G401.6 (cell line): ENCODE measurements around the gene RPS19.
A peak's percentile ranks its signal among the peaks of the same experiment; 100 is the strongest.
"Not testable (repeated sequence)": the region's sequence is repeated elsewhere in the genome, so short reads cannot be mapped to it uniquely, and the experiment has no call there.

Source experiments
- FAIRE-seq: peaks from 2 replicates; lab custom pipeline; 2012; peaks lifted over from hg19 to GRCh38; lab: Jason Lieb, UNC

Gene RPS19

GRCh38 chr19:41860419-41861115 lies 512 bp downstream of the RPS19 start:
- FAIRE-seq, result no peak

- no peak for FAIRE-seq
These were observed 1.2 kb downstream of the RPS19 start for GRCh38 chr19:41861116-41861768.

GRCh38 chr19:41861846-41862245 lies 1.8 kb downstream of the RPS19 start:
- FAIRE-seq, result no peak

GRCh38 chr19:41862445-41862986 lies 2.5 kb downstream of the RPS19 start:
- FAIRE-seq, result no peak

GRCh38 chr19:41863209-41863931 lies 3.3 kb downstream of the RPS19 start:
- no peak for FAIRE-seq

GRCh38 chr19:41864374-41864773 lies 4.3 kb downstream of the RPS19 start:
- no peak for FAIRE-seq

- FAIRE-seq, result no peak
These were observed 6.2 kb downstream of the RPS19 start for GRCh38 chr19:41866284-41866683.

- no peak for FAIRE-seq
These were observed 8.3 kb downstream of the RPS19 start for GRCh38 chr19:41868120-41868988.

GRCh38 chr19:41868989-41869300 lies 8.9 kb downstream of the RPS19 start:
- FAIRE-seq, result no peak

- no peak for FAIRE-seq
These were observed 9.4 kb downstream of the RPS19 start for GRCh38 chr19:41869374-41869955.

GRCh38 chr19:41870401-41870873 lies 10.4 kb downstream of the RPS19 start:
- FAIRE-seq, result peak; percentile 97

GRCh38 chr19:41871573-41872383 lies 11.7 kb downstream of the RPS19 start:
- peak; percentile 72 for FAIRE-seq

- FAIRE-seq, result no peak
These were observed 12.3 kb downstream of the RPS19 start for GRCh38 chr19:41872384-41872774.

- peak; percentile 98 for FAIRE-seq
These were observed 13.0 kb downstream of the RPS19 start for GRCh38 chr19:41872775-41873647.

- FAIRE-seq, result not testable (repeated sequence)
These were observed 15.9 kb downstream of the RPS19 start for GRCh38 chr19:41875973-41876372.

- FAIRE-seq, result no peak
These were observed 17.1 kb downstream of the RPS19 start, which contains the start of gene CD79A for GRCh38 chr19:41876847-41877832. Gene CD79A (plus strand): TSS chr19:41877279. CDS start chr19:41877305, 26 bp downstream.

GRCh38 chr19:41877916-41878905 lies 18.2 kb downstream of the RPS19 start:
- no peak for FAIRE-seq
